ENCODE measurements around the gene ARFGEF2.
"Not testable (repeated sequence)": the region's sequence is repeated elsewhere in the genome, so short reads cannot be mapped to it uniquely, and the experiment has no call there.

The ARFGEF2 gene

DNA sequence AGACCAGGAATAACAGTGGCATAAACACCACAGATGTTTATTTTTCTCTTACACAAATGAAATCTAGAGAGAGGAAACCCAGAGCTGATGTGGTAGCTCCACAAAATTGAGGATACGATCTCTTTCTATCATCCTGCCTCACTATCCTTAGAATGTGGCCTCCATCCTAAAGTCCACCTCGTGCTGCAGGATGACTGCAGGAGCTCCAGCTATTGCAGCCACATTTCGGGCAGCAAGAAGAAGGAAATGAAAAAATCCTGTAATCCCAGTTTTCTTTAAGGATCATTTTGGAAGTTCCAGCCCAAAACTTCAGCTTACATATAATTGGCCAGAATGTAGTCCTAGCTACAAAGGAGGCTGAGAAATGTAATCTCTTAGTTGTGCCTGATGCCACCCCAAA, 41.2 kb upstream of the ARFGEF2 start:
- TF ChIP-seq, protein P1, sequence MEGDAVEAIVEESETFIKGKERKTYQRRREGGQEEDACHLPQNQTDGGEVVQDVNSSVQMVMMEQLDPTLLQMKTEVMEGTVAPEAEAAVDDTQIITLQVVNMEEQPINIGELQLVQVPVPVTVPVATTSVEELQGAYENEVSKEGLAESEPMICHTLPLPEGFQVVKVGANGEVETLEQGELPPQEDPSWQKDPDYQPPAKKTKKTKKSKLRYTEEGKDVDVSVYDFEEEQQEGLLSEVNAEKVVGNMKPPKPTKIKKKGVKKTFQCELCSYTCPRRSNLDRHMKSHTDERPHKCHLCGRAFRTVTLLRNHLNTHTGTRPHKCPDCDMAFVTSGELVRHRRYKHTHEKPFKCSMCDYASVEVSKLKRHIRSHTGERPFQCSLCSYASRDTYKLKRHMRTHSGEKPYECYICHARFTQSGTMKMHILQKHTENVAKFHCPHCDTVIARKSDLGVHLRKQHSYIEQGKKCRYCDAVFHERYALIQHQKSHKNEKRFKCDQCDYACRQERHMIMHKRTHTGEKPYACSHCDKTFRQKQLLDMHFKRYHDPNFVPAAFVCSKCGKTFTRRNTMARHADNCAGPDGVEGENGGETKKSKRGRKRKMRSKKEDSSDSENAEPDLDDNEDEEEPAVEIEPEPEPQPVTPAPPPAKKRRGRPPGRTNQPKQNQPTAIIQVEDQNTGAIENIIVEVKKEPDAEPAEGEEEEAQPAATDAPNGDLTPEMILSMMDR (IDR thresholded peaks at IDR 0.05; ENCODE audit: low read depth, low read length) = no peak
- no peak for DNase-seq (ENCODE audit: extremely low read depth, low read depth)

DNA sequence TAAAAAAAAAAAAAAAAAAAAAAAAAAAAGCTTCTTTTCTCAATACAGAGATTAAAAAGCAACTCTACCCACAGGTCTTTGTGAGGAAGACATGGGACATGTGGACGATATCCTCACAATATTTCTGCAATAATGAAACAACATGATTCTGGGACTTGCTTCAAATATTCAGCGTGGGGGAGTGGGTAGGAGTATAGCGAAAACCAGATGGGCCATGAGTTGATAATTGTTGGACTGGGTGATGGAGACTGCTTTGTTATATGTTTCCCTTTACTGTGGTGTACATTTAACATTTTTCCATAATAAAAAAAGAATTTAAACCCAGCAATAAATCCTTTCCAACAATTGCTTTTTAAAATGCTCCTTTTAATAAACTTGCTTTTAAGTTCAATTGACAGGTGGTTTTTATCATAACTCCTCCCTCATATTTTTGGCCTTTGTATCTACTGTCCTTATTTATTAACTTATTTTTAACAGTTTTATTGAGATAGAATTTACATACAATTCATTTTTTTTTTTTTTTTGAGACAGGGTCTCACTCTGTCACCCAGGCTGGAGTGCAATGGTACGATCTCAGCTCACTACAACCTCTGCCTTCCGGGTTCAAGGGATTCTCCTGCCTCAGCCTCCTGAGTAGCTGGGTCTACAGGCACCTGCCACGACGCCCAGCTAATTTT, 40.4 kb upstream of the ARFGEF2 start:
- TF ChIP-seq, protein P1 (IDR thresholded peaks at IDR 0.05; ENCODE audit: low read depth, low read length) = no peak
- no peak for DNase-seq (ENCODE audit: extremely low read depth, low read depth)

DNA sequence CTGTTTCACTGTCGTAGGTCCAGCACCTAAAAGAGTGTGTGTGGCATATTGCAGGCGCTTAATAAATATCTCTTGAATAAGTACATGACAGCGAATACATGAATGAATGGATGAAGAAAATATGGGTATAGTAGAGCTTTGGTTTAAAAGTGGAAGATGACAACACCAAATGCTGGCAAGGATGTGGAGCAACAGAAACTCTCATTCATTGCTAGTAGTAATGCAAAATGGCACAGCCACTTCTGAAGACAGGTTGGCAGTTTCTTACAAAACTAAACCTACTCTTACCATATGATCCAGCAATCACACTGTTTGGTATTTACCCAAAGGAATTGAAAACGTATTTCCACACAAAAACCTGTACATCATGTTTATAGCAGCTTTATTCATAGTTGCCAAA, 36.3 kb upstream of the ARFGEF2 start:
- no peak for DNase-seq (ENCODE audit: extremely low read depth, low read depth)
- TF ChIP-seq, protein P1 (IDR thresholded peaks at IDR 0.05; ENCODE audit: low read depth, low read length) = no peak

DNA sequence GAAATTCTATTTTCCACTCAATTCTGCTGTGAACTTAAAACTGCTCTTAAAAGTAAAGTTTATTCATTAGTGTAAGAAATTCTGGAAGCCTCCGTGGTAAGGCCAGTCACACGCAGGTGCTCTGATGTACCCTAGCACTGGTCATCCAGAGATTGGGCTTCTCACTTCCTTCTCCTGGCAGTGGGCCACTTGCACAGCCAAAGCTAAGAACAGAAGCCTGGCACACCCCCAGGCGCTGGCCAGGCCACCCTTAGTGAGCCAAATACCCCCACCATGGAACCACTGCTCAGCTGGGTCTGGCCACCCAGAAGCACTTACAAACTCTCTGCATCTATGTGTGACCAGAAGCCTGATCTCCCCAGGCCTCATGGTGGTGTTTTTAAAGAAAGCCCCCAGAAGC, 35.3 kb upstream of the ARFGEF2 start:
- TF ChIP-seq, protein P1 (IDR thresholded peaks at IDR 0.05; ENCODE audit: low read depth, low read length) = no peak

DNA sequence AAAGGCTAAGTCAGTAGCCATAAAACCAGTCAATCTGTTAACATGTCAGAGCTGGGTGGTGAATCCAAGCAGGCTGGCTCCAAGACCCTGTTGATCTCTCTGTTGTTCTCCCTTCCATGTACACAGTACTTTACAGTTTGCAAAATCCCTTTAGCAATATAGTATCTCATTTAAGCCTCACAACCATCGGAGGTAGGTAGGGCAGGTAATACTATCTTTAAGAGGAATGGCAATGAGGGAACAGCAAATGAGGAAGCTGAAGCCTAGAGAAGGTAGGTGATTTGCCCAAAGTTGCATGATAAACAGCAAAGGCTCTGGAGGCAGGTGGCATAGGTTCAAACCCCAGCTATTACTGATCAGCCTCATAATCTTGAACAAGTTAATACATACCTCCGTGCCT, 34.7 kb upstream of the ARFGEF2 start:
- TF ChIP-seq, protein P1 (IDR thresholded peaks at IDR 0.05; ENCODE audit: low read depth, low read length) = no peak
- no peak for DNase-seq (ENCODE audit: extremely low read depth, low read depth)

More for the DNA sequence above, 35.3 kb upstream of the ARFGEF2 start:
- DNase-seq (ENCODE audit: extremely low read depth, low read depth) = no peak

DNA sequence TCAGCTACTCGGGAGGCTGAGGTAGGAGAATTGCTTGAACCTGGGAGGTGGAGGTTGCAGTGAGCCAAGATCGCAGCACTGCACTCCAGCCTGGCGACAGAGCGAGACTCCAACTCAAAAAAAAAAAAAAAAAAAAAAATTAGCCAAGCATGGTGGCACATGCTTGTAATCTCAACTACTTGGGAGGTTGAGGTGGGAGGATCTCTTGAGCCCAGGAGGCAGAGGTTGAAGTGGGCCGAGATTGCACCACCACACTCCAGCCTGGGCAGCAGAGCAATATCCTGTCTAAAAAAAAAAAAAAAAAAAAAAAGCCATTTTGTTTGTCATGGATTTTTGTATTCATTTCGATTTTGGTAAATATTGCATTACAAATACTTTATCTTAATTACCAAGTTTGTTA, 33.0 kb upstream of the ARFGEF2 start:
- not testable (repeated sequence) for DNase-seq (ENCODE audit: extremely low read depth, low read depth)

DNA sequence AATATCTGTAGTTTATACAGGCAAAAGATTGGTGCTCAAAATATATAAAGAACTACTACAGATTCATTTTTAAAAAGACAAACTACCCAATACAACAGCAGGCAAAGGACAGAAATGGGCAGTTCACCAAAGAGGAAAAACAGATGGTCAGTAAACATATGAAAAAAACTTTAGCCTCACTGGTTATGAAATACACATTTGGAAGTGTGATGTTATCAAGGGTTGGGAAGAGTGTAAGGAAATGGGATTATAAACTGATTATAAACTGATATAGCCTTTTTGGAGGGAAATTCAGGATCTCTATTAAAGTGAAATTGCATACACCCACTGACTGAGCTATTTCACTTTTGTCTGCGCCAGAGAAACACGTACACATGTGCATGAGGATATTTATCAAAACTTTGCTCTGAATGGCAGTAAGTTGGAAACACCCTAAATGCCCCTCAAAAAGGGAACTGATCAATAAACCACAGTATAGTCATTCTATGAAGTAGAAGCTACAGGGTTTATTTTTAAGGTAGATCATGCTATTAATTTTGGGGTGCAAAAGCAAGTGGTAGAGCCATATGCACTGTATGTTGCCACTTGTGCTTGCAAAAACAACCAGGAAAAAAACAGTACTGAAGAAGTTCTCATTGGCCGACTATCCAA, 32.2 kb upstream of the ARFGEF2 start:
- DNase-seq (ENCODE audit: extremely low read depth, low read depth) = no peak
- TF ChIP-seq, protein P1 (IDR thresholded peaks at IDR 0.05; ENCODE audit: low read depth, low read length) = no peak
